Measurements from ENCODE around the gene ELMO1. TPM values are rescaled to one million over a fixed set of nuclear protein-coding genes. Genes with fewer than 3 reads are reported as not detected.
A peak's percentile ranks its signal among the peaks of the same experiment; 100 is the strongest.

Gene ELMO1
- total RNA-seq, 1 experiment from 2014 or later = 7.8 TPM

DNA sequence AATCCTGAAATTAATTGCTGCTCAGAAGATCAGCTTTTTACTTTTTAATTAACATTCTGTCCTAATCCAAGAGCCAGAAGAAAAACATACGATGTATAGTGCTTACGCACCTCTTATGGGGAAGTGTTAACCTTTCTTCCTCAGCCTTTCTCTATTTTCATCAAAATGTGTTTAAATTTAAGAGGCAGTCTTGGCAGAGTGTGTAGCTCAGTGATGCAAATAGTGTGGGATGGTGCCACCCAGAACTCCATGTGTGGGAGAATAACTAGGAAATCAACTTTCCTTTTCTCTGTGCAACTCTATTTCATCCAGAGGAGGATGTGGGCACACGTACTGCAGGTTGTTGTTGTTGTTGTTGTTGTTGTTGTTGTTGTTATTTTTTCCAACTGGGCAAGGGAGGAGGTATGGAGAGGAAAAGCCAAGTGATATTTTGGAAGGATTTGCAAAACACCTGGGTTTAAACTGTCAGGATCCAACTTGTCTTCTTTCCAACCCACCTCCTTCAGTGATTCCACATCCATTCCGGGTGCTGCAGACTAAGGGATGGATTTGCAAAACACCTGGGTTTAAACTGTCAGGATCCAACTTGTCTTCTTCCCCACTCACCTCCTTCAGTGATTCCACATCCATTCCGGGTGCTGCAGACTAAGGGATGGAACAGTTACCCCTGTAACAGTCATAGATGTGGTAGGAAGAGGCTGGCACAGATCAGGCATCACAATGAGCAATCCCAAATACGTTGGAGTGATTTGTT lies 19.8 kb downstream of the ELMO1 start:
- Histone ChIP-seq H3K27ac (ENCODE audit: insufficient read length, low read depth, low read length) (no peak overlapping the region), H3T11ph (ENCODE audit: low read length) (no peak overlapping the region), H3K27me3 (ENCODE audit: insufficient read depth, low read length) (no peaks in the 10 kb centered on the region), H3K4me1 (ENCODE audit: insufficient read depth, low read length) (no peaks in the 10 kb centered on the region), H3K9ac (ENCODE audit: extremely low read depth, insufficient read length, low read length) (no peak overlapping the region), H3K79me1 (ENCODE audit: insufficient read depth, low read depth, low read length, poor library complexity, severe bottlenecking) (no peaks in the 10 kb centered on the region), H3K56ac (ENCODE audit: insufficient read length, low read depth, low read length) (no peak overlapping the region), H2BK12ac (ENCODE audit: insufficient read length, low read depth, low read length) (no peak overlapping the region), H3K18ac (ENCODE audit: insufficient read length, low read depth, low read length) (no peak overlapping the region), H2BK120ac (ENCODE audit: low read depth, low read length, poor library complexity, severe bottlenecking) (no peak overlapping the region), H3K23ac (ENCODE audit: insufficient read length, low read depth, low read length) (no peak overlapping the region), H3K14ac (ENCODE audit: insufficient read depth, low read length) (no peak overlapping the region), H4K5ac (ENCODE audit: insufficient read length, low read depth, low read length) (no peak overlapping the region), H4K20me1 (ENCODE audit: control insufficient read depth, insufficient read depth, insufficient read length) (no peaks in the 10 kb centered on the region), H4K8ac (replicated peaks; ENCODE audit: insufficient read length, low read depth, low read length) (no peak overlapping the region), H3K4ac (ENCODE audit: low read depth, low read length) (no peak overlapping the region), H2AFZ (ENCODE audit: low read length) (no peak overlapping the region), H3K79me2 (ENCODE audit: insufficient read depth, low read length) (no peaks in the 10 kb centered on the region; the same call in 1 of the 2 replicates), H3K23me2 (ENCODE audit: insufficient read length, low read depth, low read length, poor library complexity, severe bottlenecking) (no peaks in the 10 kb centered on the region), H2BK5ac (ENCODE audit: insufficient read length, low read length) (no peak overlapping the region), H2BK20ac (ENCODE audit: low read depth, low read length, poor library complexity, severe bottlenecking) (no peak overlapping the region), H2BK15ac (ENCODE audit: low read depth, low read length) (no peak overlapping the region), H2AK5ac (ENCODE audit: insufficient read length, low read length) (no peak overlapping the region), H3K9me3 (ENCODE audit: control insufficient read depth, low read depth, low read length) (no peaks in the 10 kb centered on the region), H4K91ac (ENCODE audit: insufficient read length, low read depth, low read length) (no peak overlapping the region), H3K4me2 (ENCODE audit: insufficient read depth, insufficient read length, low read length) (no peak overlapping the region)
- Mint-ChIP-seq H3K9me3 (no peaks in the 10 kb centered on the region), H3K27ac (peak overlapping the region in 1 of 3 experiments; percentile 13; a peak in 1 of 7 replicates), H3K4me3 (no peak overlapping the region), H3K27me3 (ENCODE audit: low read depth) (no peaks in the 10 kb centered on the region), H3K36me3 (ENCODE audit: insufficient read depth in 1 of 3, low read depth in 3 of 3) (no peaks in the 10 kb centered on the region), H3K4me1 (peaks cover 0 to 11% of the 10 kb centered on the region in 2 experiments; a peak in 2 of 4 replicates)
- no peak for DNase-seq
- TF ChIP-seq, protein P1, sequence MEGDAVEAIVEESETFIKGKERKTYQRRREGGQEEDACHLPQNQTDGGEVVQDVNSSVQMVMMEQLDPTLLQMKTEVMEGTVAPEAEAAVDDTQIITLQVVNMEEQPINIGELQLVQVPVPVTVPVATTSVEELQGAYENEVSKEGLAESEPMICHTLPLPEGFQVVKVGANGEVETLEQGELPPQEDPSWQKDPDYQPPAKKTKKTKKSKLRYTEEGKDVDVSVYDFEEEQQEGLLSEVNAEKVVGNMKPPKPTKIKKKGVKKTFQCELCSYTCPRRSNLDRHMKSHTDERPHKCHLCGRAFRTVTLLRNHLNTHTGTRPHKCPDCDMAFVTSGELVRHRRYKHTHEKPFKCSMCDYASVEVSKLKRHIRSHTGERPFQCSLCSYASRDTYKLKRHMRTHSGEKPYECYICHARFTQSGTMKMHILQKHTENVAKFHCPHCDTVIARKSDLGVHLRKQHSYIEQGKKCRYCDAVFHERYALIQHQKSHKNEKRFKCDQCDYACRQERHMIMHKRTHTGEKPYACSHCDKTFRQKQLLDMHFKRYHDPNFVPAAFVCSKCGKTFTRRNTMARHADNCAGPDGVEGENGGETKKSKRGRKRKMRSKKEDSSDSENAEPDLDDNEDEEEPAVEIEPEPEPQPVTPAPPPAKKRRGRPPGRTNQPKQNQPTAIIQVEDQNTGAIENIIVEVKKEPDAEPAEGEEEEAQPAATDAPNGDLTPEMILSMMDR (conservative IDR thresholded peaks at IDR 0.05) = no peak
- WGBS (ENCODE audit: extremely low coverage, insufficient read length, low lambda C conversion rate) = no CpG with 5 or more reads among the region's 6 CpGs
